Endodermal cell (in vitro differentiated cells): ENCODE measurements around the gene UVRAG. TPM values are rescaled to one million over a fixed set of nuclear protein-coding genes. Genes with fewer than 3 reads are reported as not detected.

ENCODE experiments used
- DNase-seq: peaks from one replicate; pipeline ENCODE4 v3.0.0-alpha.2; 2017
- H3K27ac ChIP-seq: 2 replicates; pipeline ENCODE4 v1.5.1; 2013; ENCODE audit warnings: mild to moderate bottlenecking, low read depth, low read length, moderate library complexity
- H3K27me3 ChIP-seq: 2 replicates; pipeline ENCODE4 v1.6.1; 2013; ENCODE audit warnings: mild to moderate bottlenecking, low read length, moderate library complexity; ENCODE audit not compliant: insufficient read depth, control insufficient read depth, poor library complexity, severe bottlenecking
- H3K36me3 ChIP-seq: 2 replicates; pipeline ENCODE4 v1.7.0; 2013; ENCODE audit warnings: mild to moderate bottlenecking, low read length, moderate library complexity; ENCODE audit not compliant: control insufficient read depth, insufficient read depth
- H3K4me1 ChIP-seq: one replicate; pipeline ENCODE4 v1.7.0; 2013; ENCODE audit warnings: low read length; ENCODE audit not compliant: control insufficient read depth, insufficient read depth
- H3K4me3 ChIP-seq: 2 replicates; pipeline ENCODE4 v1.5.1; 2013; ENCODE audit warnings: mild to moderate bottlenecking, low read length, moderate library complexity
- H3K9ac ChIP-seq: 2 replicates; pipeline ENCODE4 v1.6.1; 2013; ENCODE audit warnings: mild to moderate bottlenecking, low read length, moderate library complexity; ENCODE audit not compliant: poor library complexity, severe bottlenecking; ENCODE audit errors: extremely low read depth
- H3K9me3 ChIP-seq: 2 replicates; pipeline ENCODE4 v1.6.1; 2013; ENCODE audit warnings: mild to moderate bottlenecking, low read length, moderate library complexity; ENCODE audit not compliant: control insufficient read depth
- H3K27ac Mint-ChIP-seq: 2 replicates; pipeline ENCODE4 v1.8.0; 2020; ENCODE audit warnings: mixed read lengths
- H3K27me3 Mint-ChIP-seq: 2 replicates; pipeline ENCODE4 v1.8.0; 2021; ENCODE audit warnings: mild to moderate bottlenecking, mixed read lengths; ENCODE audit not compliant: insufficient read depth
- H3K36me3 Mint-ChIP-seq: 2 replicates; pipeline ENCODE4 v1.8.0; 2020; ENCODE audit warnings: low read depth, mixed read lengths
- H3K4me1 Mint-ChIP-seq: 2 replicates; pipeline ENCODE4 v1.8.0; 2020; ENCODE audit warnings: mixed read lengths
- H3K4me3 Mint-ChIP-seq: 2 replicates; pipeline ENCODE4 v1.8.0; 2020; ENCODE audit warnings: mild to moderate bottlenecking, moderate library complexity, mixed read lengths
- H3K9me3 Mint-ChIP-seq: 2 replicates; pipeline ENCODE4 v1.8.0; 2020; ENCODE audit warnings: mild to moderate bottlenecking, mixed read lengths
- CTCF ChIP-seq: fragments of 200-600 bp; sonication (generic); conservative IDR thresholded peaks from 2 replicates; pipeline ENCODE4 v1.5.0; 2021; ENCODE audit warnings: antibody characterized with exemption, mild to moderate bottlenecking
- WGBS, 2 experiments: methylation state at CpG; one replicate each; pipeline versions ENCODE4 v1.1.5 to v1.1.7; 2013; ENCODE audit warnings: missing lambda C conversion rate in 2 of 2, mixed read lengths in 1 of 2; ENCODE audit not compliant: insufficient coverage in 1 of 2, insufficient read length in 1 of 2; 5-methylcytosine and 5-hydroxymethylcytosine counted together
- total RNA-seq, 2 donors: library from RNA; stranded (reverse); fragmentation: NEBNext Ultra II Directional in 1 of 2; extraction: Animal tissue kit (Norgen Biotek cat#: 25700) in 1 of 2; gene quantifications; 2 replicates in 1 of 2; 3 replicates in 1 of 2; pipeline ENCODE4 v1.2.1, GENCODE V29; 2021

UVRAG gene
- total RNA-seq, 2 donors from 2014 or later, result 19.7 to 34.9 TPM

GRCh38 chr11:75831915-75832502, 17.0 kb downstream of the UVRAG start:
- H3K4me1 Mint-ChIP-seq, result no peaks in the 10 kb centered on the region
- TF ChIP-seq CTCF, result no peak
- 92 to 97% methylated on average over 5 to 6 of the region's 6 CpGs for WGBS, 2 experiments
- H3K4me1 ChIP-seq, result no peaks in the 10 kb centered on the region
- peaks cover 4% of the 10 kb centered on the region for H3K36me3 ChIP-seq
- no peak overlapping the region for H3K9ac ChIP-seq
- peaks cover 15% of the 10 kb centered on the region for H3K9me3 Mint-ChIP-seq
- peaks cover 24% of the 10 kb centered on the region for H3K36me3 Mint-ChIP-seq
- H3K27ac Mint-ChIP-seq, result no peak overlapping the region
- no peaks in the 10 kb centered on the region for H3K27me3 Mint-ChIP-seq
- H3K9me3 ChIP-seq, result peaks cover 11% of the 10 kb centered on the region
- H3K4me3 ChIP-seq, result no peak overlapping the region
- H3K27me3 ChIP-seq, result no peaks in the 10 kb centered on the region
- no peak overlapping the region for H3K27ac ChIP-seq
- no peak for DNase-seq
- no peak overlapping the region for H3K4me3 Mint-ChIP-seq

- H3K27me3 ChIP-seq, result no peaks in the 10 kb centered on the region
- H3K36me3 ChIP-seq, result peaks cover 4% of the 10 kb centered on the region
- no peak overlapping the region for H3K27ac Mint-ChIP-seq
- H3K9me3 Mint-ChIP-seq, result peaks cover 15% of the 10 kb centered on the region
- no peaks in the 10 kb centered on the region for H3K4me1 Mint-ChIP-seq
- H3K9me3 ChIP-seq, result peaks cover 11% of the 10 kb centered on the region
- no peaks in the 10 kb centered on the region for H3K4me1 ChIP-seq
- no peak for DNase-seq
- H3K27ac ChIP-seq, result no peak overlapping the region
- no peak overlapping the region for H3K4me3 Mint-ChIP-seq
- H3K4me3 ChIP-seq, result no peak overlapping the region
- H3K27me3 Mint-ChIP-seq, result no peaks in the 10 kb centered on the region
- WGBS, 2 experiments, result 90% methylated on average over 3 of the region's 3 CpGs; no CpG with 5 or more reads in 1 of the 2 experiments
- peaks cover 30% of the 10 kb centered on the region for H3K36me3 Mint-ChIP-seq
- H3K9ac ChIP-seq, result no peak overlapping the region
- TF ChIP-seq CTCF, result no peak
Measured at GRCh38 chr11:75834728-75835127, 19.7 kb downstream of the UVRAG start.

GRCh38 chr11:75836417-75836816, 21.4 kb downstream of the UVRAG start:
- no peak overlapping the region for H3K4me3 ChIP-seq
- H3K27me3 ChIP-seq, result no peaks in the 10 kb centered on the region
- Mint-ChIP-seq H3K27me3 (no peaks in the 10 kb centered on the region), H3K9me3 (peaks cover 15% of the 10 kb centered on the region), H3K36me3 (peaks cover 30% of the 10 kb centered on the region), H3K27ac (no peak overlapping the region), H3K4me3 (no peak overlapping the region), H3K4me1 (peaks cover 6% of the 10 kb centered on the region)
- H3K9ac ChIP-seq, result no peak overlapping the region
- H3K4me1 ChIP-seq, result no peaks in the 10 kb centered on the region
- no peaks in the 10 kb centered on the region for H3K36me3 ChIP-seq
- H3K9me3 ChIP-seq, result peaks cover 11% of the 10 kb centered on the region
- no peak for DNase-seq
- H3K27ac ChIP-seq, result no peak overlapping the region
- WGBS, 2 experiments, result 90 to 97% methylated on average over 3 of the region's 3 CpGs
- no peak for TF ChIP-seq CTCF
